ENCODE data around the gene CXCL6.

CXCL6 gene

DNA sequence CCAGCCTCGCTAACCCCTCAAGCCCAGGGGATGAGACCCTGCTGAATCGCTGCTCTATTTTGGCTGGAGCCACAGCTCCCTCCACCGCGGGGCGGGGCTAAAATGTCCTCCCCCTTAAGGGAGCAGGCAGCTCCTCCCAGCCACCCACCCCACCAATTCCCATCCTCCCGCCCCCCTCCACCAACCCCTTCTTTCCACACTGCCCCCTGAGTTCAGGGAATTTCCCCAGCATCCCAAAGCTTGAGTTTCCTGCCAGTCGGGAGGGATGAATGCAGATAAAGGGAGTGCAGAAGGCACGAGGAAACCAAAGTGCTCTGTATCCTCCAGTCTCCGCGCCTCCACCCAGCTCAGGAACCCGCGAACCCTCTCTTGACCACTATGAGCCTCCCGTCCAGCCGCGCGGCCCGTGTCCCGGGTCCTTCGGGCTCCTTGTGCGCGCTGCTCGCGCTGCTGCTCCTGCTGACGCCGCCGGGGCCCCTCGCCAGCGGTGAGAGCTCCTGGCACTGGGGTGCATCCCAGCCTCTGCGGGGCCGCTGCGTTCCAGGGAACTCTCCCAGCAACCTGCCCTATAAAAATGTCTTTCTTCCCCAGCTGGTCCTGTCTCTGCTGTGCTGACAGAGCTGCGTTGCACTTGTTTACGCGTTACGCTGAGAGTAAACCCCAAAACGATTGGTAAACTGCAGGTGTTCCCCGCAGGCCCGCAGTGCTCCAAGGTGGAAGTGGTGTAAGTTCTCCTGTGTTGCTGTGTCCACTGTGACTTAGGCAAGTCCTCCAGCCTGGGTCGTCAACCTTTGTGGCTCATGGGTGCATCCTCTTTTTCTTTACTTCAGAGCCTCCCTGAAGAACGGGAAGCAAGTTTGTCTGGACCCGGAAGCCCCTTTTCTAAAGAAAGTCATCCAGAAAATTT, at the start of gene CXCL6:
Gene CXCL6 (plus strand): TSS at position 306 of the 907 bp plus-strand sequence. CDS start 73 bp downstream, at position 379.
- no peak for DNase-seq (ENCODE audit: low read depth in 2 of 2)

DNA sequence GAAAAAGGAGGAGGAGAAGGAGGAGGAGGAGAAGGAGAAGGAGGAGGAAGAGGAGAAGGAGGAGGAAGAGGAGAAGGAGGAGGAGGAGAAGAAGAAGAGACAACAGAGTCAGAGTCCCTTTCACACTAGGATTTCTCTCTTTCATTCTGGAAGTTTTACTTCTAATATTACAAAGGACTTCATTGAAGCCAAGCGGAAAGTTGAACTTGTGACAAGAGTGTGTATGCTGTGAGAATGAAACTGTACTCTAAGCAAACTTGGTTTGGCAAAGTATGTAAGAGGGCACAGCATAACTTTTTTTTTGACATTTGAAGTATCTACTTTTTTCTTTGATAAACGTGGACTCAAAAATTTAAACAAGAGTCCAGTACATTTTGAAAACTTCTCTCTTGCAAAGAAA, 48.1 kb upstream of the CXCL6 start:
- DNase-seq (ENCODE audit: low read depth in 2 of 2) = no peak

DNA sequence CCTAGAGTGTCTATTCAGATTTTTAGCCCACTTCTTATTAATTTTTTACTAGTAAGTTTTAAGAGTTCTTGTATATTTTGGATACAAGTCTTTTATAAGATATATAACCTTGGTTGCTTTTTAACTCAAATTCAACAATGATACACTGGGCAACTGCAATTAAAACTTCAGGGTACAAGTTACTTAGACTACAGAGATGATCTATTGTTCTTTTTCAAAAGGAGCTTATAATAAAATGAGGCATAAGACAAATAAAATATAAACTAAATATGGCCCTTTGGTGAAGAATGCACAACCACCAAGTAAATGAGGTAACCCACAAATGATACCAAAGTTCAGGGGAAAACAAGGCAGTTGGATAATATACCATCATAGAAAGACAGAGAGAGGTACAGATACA, 37.6 kb upstream of the CXCL6 start:
- DNase-seq (ENCODE audit: low read depth in 2 of 2) = no peak

DNA sequence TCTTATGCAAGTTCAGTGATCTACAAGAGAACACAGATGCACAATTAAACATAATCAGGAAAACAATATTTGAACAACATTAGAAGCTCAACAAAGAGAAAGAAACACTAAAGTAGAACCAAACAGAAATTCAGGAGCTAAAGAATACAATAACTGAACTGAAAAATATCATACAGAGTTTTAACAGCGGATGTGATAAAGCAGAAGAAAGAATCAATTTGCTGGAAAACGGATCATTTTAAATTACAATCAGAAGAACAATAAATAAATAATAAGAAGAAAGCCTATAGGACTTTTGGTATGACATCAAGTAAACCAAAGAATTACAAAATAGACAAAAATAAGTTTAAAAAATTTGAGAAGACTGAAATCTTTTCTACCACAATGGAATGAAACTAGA, 36.3 kb upstream of the CXCL6 start:
- no peak for DNase-seq (ENCODE audit: low read depth in 2 of 2)

DNA sequence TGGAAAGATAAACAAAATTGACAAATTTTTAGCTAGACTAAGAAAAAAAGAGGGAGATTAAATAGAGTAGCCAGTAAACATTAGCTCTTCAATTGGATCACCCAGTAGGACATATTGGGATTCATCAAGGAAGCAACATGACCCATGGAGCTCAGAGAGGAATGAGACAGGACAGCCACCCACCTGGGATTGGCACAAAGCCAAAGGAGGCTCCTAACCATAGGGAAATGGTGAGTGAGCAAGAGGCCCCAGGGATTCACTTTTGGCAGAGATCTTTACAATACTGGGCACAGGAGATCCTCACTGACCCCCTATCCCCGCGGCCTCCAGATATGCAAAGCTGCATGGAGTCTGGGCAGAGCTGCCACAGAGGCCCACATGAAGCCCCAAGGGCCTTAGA, 34.8 kb upstream of the CXCL6 start:
- no peak for DNase-seq (ENCODE audit: low read depth in 2 of 2)

DNA sequence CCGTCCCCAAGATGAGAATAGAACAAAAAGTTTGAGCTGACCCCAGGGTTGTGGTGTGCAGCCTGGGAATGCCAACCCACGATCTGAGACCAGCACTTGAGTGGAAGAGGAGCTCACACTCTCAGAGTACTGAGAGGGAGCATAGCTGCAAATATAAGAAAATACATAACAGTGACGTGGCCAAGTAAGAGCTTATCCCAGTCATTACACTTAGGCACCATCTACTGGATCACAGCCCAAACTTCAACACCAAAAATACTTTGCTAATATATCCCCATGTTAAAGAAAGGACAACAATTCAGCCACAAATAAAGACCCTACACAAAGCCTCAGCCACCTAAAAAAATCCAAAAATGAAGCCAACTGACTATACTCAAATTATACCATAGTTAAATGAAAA, 33.3 kb upstream of the CXCL6 start:
- DNase-seq (ENCODE audit: low read depth in 2 of 2) = no peak

DNA sequence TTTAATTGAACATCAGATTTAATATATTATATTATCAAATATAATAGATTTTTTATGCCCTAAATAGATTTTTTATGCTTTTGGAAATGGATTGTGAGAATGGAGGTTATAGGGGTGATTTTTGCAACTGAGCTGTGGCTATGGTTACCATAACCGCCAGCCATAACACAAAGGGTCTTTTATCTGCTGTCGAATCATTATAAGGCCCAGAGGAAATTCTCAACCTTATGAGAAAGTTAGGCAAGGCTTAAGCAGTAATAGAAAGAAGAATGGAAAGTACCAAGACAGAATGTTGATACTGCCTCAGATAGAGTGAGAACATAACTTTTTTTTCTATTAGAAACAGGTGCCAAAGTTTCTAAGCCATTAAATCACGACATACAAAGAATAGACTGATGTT, 26.3 kb upstream of the CXCL6 start:
- DNase-seq (ENCODE audit: low read depth in 2 of 2) = no peak

DNA sequence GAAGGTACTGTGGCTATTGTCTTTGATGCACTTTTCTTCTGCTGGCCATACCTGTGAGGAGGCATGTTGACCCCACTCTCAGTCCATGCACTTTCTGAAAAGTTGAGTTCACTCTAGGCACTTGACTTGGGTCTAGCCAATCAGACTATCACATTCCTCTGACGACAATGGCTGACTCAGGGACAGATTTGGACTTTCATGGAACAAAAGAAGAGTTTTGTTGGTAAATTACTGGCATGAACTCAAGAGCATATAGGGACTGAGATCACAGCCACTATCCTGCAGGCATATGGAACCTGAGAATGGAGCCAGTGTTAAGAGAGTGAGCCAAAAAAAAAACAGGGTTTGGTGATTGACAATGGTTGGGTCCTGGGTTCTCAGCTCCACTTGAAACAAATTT, 24.6 kb upstream of the CXCL6 start:
- DNase-seq (ENCODE audit: low read depth in 2 of 2) = no peak

DNA sequence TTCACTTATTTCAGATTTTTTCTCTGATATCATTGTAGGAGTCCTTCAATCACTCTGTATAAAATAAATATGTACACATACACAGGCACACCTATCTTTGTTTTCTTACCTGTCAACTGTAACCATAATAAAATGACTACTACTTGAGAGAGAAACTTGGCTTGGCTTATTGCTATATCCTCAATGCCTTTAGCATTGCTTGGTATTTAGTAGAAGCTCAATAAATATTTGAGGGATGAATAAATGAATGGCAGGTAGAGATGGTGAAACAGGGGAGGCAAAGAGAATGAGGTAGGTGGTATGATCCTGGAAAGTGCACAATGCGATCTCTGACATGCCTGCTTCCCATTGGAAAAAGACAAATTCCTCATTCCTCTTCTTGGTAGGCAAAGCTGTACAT, 21.8 kb upstream of the CXCL6 start:
- no peak for DNase-seq (ENCODE audit: low read depth in 2 of 2)

DNA sequence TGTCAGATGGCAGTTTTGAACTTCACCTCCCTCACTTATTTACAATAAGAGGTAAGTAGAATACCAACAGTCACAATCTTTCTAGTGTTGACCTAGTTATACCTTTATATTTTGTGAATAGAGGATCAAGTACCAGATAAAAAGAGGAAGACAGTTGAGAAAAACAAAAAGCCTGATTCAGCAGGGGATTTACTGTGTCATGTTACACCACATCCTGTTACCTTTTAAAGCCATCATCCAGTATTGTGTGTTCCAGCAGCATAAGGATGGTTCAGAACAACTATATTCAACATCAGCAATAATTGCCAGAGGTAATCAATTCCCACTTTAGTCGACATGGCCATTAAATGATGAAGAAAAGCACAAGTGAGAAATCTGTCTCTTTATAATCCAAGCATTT, 21.3 kb upstream of the CXCL6 start:
- no peak for DNase-seq (ENCODE audit: low read depth in 2 of 2)

DNA sequence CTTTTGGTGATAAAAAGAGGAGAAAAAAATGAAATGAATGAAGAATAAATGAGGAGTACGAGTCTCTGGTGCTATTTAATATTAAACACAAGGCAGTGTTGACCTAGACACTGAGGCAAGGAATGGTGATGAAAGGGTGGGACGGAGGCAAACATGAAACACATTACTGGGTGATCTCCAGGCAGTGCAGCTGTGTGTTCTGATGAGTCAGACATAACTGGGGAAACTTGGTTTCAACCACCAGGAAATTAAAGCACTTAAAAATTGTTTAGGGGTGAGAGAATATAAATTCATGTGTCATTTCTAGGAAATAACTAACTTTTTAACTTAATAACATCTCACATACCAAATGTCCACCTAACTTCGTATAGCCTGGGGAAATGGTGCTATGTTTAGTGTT, 19.7 kb upstream of the CXCL6 start:
- DNase-seq (ENCODE audit: low read depth in 2 of 2) = no peak

DNA sequence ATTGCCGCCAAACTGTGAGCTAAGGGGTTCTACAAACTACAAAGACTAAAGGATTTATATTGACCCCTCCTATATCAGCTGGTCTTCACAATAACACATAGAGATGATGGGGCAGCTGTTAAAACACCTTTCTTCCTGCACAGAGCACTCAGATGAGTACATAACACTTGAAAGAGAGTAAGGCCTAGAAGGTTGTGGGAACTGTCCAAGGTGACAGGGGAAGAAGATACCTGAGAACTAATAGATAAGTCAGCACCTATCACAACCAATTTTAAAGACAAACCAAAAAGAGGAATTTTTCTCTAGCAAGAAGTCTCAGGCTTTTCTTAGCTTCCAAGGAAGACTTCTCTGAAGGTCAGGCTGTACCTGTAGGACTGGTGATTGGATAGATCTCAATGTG, 19.1 kb upstream of the CXCL6 start:
- no peak for DNase-seq (ENCODE audit: low read depth in 2 of 2)

DNA sequence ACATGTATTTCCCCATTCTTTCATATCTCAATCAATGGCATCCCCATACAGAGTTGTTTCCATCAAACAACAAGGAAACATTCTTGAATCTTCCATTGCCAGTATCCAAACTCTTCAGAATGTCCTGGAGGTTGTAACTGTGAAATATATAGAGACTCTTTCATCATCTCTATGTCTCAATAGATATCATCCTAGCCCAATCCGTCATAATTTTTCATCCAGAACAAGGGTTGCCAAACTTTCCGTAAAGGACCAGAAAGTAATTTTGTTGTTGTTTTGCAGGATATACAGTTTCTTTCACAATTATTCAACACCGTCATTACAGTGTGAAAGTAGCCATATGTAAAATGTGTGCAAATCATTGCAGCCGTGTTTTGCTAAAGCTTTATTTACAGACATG, 15.2 kb upstream of the CXCL6 start:
- DNase-seq (ENCODE audit: low read depth in 2 of 2) = no peak

DNA sequence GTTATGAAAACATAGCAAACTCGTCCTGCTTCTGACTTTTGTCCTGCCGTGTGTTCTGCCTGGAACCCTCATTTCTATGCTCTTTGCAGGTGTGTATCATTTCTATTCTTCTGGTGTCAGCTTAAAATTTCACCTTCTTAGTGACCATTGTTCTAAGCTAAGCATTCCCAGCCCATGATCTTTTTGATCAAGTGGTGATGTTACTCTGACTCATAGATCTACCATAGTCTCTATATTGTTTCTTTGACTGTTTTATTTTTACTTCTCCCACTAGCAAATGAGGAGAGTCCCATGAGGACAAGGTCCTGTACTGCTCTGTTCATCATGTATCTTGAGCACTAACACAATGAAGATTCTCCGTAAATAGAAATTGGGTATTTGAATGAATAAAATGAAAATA, 14.1 kb upstream of the CXCL6 start:
- no peak for DNase-seq (ENCODE audit: low read depth in 2 of 2)

DNA sequence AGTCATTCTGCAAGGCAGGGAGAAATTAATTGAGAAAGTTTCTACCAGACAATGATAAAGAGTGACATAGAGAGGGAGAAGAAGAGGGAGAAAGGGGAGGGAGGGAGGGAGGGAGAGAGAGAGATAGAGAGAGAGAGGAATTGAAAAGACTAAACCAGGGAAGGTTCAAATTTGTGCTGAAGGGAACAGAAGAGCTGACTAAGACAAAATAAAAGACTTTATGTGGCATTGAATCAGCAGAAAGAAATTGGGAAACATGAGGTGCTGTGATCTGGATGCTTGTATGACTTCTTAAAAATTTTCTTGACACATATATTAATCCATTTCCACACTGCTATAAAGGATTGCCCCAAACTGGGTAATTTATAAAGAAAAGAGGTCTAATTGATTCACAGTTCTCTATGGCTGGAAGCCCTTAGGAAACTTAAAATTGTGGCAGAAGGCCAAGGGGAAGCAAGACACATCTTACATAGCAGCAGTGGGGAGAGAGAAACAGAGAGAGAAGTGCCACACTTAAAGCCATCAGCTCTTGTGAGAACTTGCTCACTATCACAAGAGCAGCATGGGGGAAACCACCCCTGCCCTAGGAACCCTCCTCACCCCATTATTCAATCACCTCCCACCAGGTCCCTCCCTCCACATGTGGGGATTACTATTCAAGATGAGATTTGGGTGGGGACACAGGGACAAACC, 13.5 kb upstream of the CXCL6 start:
- no peak for DNase-seq (ENCODE audit: low read depth in 2 of 2)

DNA sequence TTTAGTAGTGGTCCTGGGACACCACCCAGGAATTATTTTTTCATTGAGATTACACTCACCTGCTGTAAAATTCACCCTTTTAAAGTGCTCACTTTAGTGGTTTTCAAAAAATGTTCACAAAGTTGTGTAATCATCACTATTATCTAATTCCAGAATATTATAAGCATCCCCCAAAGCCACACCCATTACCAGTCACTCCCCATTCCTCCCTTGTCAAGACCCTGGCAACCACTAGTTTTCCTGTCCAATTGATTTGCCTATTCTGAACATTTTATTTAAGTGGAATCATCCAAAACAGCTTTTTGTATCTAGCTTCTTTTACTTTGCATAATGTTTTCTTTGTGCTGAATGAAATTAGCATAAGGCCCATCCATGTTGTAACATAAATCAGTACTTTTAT, 12.7 kb upstream of the CXCL6 start:
- DNase-seq (ENCODE audit: low read depth in 2 of 2) = no peak

DNA sequence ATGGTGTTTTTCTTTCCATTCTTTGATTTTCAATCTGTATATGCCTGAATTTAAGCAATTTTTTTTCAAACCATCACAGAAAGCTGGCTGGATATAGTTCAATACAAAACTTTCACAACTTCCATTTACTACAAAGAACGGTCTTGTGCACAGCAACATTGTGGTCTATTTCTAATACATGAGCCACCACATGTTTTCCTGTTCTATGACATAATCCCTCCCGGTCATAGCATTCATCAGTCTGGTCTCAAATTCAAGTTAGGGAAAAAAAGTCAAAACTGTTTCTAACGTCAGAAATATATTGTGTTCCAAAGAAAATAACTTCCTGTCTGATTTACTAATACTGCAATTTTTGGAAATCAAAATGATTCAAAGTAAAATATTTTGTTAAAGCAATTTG, 7.5 kb upstream of the CXCL6 start:
- no peak for DNase-seq (ENCODE audit: low read depth in 2 of 2)

DNA sequence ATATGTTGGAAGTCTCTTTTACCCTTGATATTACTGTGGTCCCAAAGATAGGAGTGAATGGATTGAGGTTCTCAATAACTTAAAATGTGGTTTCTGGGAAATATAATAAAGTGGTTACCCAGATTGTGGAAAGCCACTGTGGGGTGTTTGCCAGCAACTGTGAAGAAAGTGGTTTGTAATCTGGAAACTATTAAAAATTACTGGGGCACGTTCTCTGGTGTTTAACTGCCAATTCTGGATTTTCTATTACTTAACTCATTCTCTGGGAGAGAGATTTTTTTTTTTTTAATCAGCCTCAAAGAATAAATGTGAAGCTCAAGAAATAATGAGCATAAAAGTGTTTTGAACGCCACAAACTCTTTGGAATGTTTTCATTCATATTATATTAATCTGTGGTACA, 4.9 kb upstream of the CXCL6 start:
- no peak for DNase-seq (ENCODE audit: low read depth in 2 of 2)

DNA sequence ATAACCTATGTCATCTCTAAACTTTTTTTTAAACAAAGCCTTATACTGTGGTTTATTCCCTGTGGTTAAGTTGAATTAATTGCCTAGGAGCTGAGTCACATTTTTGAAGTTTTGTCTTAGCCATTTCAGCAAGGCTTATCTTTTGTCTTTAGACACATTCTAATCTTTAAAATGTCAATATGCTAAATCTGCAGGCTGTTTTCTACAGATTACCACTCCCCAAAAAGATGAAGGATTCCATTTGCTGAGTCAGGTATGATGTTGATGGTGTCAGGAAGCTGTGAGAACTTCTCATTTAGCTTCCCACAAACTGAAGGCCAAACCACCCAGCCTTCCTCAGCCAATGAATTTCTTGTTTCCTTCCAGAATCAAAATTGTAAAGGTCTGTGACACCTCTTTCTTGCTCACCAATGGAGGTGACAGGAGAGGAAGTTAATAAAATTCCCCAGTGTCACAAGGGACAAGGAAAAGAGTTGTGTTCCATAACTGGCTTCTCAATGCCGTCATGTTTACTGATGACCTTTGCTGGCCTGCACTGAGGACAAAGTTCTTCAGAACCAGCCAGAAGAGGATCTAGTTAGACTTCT, 3.7 kb upstream of the CXCL6 start:
- no peak for DNase-seq (ENCODE audit: low read depth in 2 of 2)

DNA sequence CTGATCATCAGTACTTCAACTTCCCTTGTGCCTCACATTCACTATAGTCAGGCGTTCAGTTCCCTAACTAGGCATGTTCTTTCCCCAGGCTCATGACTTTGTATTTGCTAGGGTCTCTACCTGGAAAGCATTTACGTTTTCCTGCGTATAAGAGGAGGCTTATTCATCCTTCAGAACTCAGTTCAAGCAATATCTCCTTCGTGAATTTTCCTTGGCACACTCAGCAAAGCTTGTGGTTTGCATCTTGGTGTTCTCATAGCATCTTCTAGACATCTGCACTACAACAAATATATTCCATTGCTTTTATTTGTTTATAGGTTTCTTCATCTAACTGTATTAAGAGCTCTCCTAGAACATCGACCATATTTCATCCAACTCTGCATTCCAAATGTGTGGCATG, 2.6 kb downstream of the CXCL6 start:
- DNase-seq (ENCODE audit: low read depth in 2 of 2) = no peak

DNA sequence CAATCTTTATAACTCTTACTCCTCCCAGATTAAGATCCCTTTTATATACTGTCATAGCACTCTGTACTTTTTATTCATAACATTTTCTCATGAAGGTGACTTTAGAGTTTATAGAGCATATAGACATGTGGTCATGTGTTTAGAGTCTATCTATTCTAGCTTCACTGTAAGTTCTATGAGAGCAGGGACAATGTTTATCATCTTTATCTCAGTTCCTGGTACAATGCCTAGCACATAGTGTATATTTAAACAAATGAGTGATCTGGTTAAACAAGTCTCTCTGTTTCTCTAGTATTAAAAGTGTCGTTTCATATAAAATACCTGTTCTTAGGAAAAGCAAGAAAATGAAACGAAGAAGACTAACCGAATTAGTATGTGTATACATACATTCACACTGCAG, 3.2 kb downstream of the CXCL6 start:
- no peak for DNase-seq (ENCODE audit: low read depth in 2 of 2)

DNA sequence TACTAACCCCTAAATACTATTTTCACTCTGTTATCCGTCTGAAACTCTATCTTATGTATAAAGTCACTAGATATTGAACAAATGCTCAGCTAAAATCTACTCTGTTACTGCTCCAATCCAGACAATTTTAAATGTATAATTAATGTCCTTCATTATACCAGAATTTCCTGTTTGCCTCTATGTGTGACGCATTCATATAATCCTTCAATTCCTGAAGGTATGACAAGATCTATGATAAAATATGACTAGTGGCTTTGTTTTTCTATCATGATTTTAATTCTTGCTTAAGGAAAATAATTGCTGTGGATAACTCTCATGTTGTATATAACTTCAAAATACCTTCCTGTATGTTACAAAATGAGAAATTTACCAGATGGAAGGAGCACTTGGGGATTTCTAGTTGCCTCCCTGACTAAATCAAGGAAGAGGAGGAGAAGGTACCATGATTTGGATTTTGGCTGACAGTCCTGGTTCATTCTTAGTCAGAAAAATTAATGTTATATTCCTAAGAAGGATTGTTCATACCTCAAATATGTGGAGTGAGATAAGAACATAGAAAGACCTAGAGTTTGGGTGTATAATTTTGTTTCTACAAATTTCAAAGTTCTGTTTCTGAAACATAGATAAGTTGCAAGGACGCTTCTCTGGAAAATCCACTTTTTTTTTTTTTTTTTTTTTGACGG, 4.9 kb downstream of the CXCL6 start:
- no peak for DNase-seq (ENCODE audit: low read depth in 2 of 2)

Data from activated CD4-positive, alpha-beta T cell treated with anti-CD3 and anti-CD28 coated beads for 24 hours (primary cell).